Testis (tissue), 3 donors: ENCODE data around the gene KCNAB1. TPM values are rescaled to one million over a fixed set of nuclear protein-coding genes. Genes with fewer than 3 reads are reported as not detected.

Experiments used
- DNase-seq: peaks from one replicate; pipeline ENCODE4 v3.0.0-alpha.2; 2019
- H3K27ac ChIP-seq, 2 donors: fragments of 200-600 bp; sonication (generic); one replicate each; pipeline ENCODE4 v1.5.1; 2019
- H3K27me3 ChIP-seq: fragments of 200-600 bp; sonication (generic); one replicate; pipeline ENCODE4 v1.5.1; 2019
- H3K36me3 ChIP-seq: fragments of 200-600 bp; sonication (generic); one replicate; pipeline ENCODE4 v1.5.1; 2017; ENCODE audit warnings: low read depth; ENCODE audit errors: missing control alignments
- H3K4me1 ChIP-seq: fragments of 200-600 bp; sonication (generic); one replicate; pipeline ENCODE4 v1.5.1; 2019
- H3K4me3 ChIP-seq, 2 donors: fragments of 200-600 bp; sonication (generic); one replicate each; pipeline ENCODE4 v1.5.1; 2017 to 2019
- H3K9me3 ChIP-seq: fragments of 200-600 bp; sonication (generic); one replicate; pipeline ENCODE4 v1.5.1; 2017
- POLR2A ChIP-seq: fragments of 450-650 bp; IDR thresholded peaks from one replicate; pipeline ENCODE4 v1.6.1; 2017; ENCODE audit warnings: antibody characterized with exemption, mild to moderate bottlenecking, moderate library complexity
- WGBS, 2 donors: methylation state at CpG; one replicate each; pipeline ENCODE4 v1.1.5; 2018; 5-methylcytosine and 5-hydroxymethylcytosine counted together
- intact Hi-C: fragments of 100-400 bp; cut with DNase I; formaldehyde crosslinking; loops from one replicate; pipeline ENCODE4 v1.15.1; 2023; ENCODE audit warnings: low total_unique reads
- polyA plus RNA-seq: library from polyadenylated mRNA; stranded (reverse); fragments of 350-450 nt; fragmentation: Illumina TruSeq; extraction: RNeasy Lipid Tissue Mini Kit (QIAGEN cat#74804); gene quantifications from one replicate; pipeline ENCODE4 v1.2.3, GENCODE V29; 2014; ENCODE audit warnings: low read depth, low replicate concordance; ENCODE audit not compliant: insufficient read depth
- total RNA-seq, 2 donors: library from RNA; depleted of rRNA; stranded (reverse); fragments of >200 nt; gene quantifications; one replicate each; pipeline ENCODE4 v1.2.3, GENCODE V29; 2016
- TF ChIP-seq, protein P1 (sequence below), 3 experiments: fragments of 450-650 bp in 2 of 3; fragments of 200-600 bp in 1 of 3; sonication (generic) in 1 of 3; IDR thresholded peaks; one replicate each; pipeline ENCODE4 v1.5.1; 2016 to 2019; ENCODE audit warnings: antibody characterized with exemption in 3 of 3, mild to moderate bottlenecking in 2 of 3, moderate library complexity in 1 of 3

KCNAB1 gene
- total and polyA plus RNA-seq, 3 donors from 2014 or later, result 3.8 to 8.9 (median 5.7) TPM

DNA sequence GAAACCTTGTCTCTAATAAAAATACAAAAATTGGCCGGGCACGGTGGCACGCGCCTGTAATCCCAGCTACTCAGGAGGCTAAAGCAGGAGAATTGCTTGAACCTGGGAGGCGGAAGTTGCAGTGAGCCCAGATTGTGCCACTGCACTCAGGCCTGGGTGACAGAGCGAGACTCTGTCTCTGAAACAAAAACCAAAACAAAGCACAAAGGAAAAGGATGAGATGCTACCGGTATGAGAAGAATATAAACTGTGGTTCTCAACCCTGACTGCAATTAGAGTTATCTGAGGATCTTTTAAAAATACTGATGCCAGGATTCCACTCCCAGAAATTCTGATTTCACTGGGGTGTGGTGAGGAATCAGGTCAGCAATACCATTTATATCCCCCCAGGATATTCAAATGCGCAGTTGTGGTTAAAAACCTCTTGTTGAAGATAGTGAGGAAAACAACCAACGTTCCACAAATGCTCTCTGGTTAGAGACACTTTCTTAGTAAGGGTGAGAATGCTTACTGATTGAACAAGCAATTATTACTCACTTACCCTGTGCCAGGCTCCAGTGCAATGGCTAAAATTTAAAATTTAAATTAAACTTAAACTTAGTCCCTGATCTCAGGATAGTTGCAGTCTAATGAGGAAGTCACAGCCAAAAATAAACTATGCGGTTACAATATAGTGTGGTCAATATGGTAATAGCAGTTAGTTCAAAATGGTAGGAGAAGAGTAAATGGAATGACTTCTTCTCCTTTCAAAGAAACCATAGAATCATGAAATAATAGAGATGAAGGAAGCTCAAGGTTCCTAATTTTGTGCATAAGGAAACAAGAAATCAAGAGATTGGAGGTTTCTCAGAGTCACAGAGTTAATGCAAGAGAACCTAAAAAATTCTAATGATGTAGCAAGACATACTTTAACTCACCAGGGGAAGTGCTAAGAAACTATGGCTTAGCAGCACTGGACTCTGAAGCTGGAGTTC, 325.0 kb downstream of the KCNAB1 start:
- DNase-seq, result no peak
- no peaks in the 10 kb centered on the region for H3K27me3 ChIP-seq
- H3K27ac ChIP-seq, result no peak overlapping the region
- no peaks in the 10 kb centered on the region for H3K9me3 ChIP-seq
- WGBS, 2 donors, result 92 to 96% methylated on average over 10 of the region's 10 CpGs
- intact Hi-C loops, result no loop called here
- H3K4me1 ChIP-seq, result no peaks in the 10 kb centered on the region
- no peak for TF ChIP-seq POLR2A
- TF ChIP-seq, protein P1, sequence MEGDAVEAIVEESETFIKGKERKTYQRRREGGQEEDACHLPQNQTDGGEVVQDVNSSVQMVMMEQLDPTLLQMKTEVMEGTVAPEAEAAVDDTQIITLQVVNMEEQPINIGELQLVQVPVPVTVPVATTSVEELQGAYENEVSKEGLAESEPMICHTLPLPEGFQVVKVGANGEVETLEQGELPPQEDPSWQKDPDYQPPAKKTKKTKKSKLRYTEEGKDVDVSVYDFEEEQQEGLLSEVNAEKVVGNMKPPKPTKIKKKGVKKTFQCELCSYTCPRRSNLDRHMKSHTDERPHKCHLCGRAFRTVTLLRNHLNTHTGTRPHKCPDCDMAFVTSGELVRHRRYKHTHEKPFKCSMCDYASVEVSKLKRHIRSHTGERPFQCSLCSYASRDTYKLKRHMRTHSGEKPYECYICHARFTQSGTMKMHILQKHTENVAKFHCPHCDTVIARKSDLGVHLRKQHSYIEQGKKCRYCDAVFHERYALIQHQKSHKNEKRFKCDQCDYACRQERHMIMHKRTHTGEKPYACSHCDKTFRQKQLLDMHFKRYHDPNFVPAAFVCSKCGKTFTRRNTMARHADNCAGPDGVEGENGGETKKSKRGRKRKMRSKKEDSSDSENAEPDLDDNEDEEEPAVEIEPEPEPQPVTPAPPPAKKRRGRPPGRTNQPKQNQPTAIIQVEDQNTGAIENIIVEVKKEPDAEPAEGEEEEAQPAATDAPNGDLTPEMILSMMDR (IDR thresholded peaks at IDR 0.05), result no peak
- no peak overlapping the region for H3K4me3 ChIP-seq
- no peaks in the 10 kb centered on the region for H3K36me3 ChIP-seq

DNA sequence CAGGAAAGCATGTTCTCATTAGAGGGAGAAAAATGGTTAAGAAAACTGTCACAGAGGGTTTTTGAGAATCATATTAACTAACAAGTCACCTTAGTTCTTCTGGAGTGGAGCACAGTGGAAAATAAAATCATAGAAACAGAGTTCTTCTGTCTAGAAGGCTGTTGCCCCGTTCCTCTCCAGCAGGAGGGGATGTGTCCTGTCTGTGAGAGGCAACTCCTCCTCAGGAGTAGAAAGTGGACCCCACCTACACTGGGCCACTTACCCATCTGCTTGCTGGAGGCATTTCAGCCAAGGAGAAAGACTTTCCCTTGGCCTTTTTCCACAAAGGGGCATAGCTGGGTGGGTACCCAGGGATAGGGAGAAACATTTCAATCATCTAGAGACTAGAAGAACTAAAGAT, 327.9 kb downstream of the KCNAB1 start:
- Histone ChIP-seq H3K27ac (no peak overlapping the region), H3K4me1 (no peaks in the 10 kb centered on the region), H3K36me3 (no peaks in the 10 kb centered on the region), H3K27me3 (no peaks in the 10 kb centered on the region), H3K9me3 (no peaks in the 10 kb centered on the region), H3K4me3 (no peak overlapping the region)
- DNase-seq, result peak; percentile 23
- intact Hi-C loops, result no loop called here
- 67 to 84% methylated on average over 1 of the region's 1 CpG for WGBS, 2 donors
- TF ChIP-seq, protein P1 (IDR thresholded peaks at IDR 0.05), result peak in 2 of 3 experiments; percentile 28 to 30
- TF ChIP-seq POLR2A, result no peak

DNA sequence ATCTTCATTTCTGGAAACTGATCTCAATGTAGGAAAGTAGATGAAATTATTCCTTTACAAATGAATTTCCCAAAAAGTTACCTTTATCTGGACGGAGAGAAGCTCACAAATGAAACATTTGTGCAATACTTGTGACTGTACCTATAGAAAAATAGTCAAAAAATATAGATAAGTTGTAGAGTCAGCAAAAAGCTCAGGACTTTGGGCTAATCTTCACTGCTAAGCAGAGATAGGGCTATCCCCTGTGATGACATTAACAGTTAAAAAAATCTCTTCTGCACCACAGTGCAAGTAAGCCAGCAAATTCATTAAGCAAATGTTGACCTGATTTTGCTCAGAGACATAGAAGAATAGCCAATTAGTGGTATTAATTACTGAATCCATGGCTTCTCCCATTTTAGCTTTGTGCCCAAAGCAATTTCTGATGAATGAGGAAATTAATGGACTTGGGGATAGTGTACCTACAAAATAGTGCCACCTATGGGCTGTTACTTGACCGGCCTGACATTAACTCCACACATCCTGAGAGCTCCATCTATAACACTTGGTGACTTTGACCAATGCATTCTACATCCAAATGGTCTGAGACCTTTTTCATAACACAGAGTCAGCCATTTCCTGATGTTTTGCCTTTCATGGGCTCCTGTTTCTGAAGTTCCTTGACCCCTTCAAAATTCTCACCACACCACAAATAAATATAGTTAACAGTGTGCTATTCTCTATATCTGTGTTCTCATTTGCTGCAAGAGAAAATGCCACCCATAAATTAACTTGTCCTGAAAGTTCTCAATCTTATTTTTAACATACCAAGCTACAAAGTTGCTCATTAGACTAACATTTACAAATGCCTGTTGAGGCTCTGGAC, 329.6 kb downstream of the KCNAB1 start:
- no peaks in the 10 kb centered on the region for H3K9me3 ChIP-seq
- no peak for TF ChIP-seq POLR2A
- TF ChIP-seq, protein P1 (IDR thresholded peaks at IDR 0.05), result peak in 2 of 3 experiments; percentile 41 to 46
- no peak overlapping the region for H3K4me3 ChIP-seq
- no peaks in the 10 kb centered on the region for H3K36me3 ChIP-seq
- intact Hi-C loops, result no loop called here
- 59 to 62% methylated on average over 2 of the region's 2 CpGs for WGBS, 2 donors
- H3K27ac ChIP-seq, result no peak overlapping the region
- peak; percentile 54 for DNase-seq
- H3K4me1 ChIP-seq, result no peaks in the 10 kb centered on the region
- no peaks in the 10 kb centered on the region for H3K27me3 ChIP-seq

DNA sequence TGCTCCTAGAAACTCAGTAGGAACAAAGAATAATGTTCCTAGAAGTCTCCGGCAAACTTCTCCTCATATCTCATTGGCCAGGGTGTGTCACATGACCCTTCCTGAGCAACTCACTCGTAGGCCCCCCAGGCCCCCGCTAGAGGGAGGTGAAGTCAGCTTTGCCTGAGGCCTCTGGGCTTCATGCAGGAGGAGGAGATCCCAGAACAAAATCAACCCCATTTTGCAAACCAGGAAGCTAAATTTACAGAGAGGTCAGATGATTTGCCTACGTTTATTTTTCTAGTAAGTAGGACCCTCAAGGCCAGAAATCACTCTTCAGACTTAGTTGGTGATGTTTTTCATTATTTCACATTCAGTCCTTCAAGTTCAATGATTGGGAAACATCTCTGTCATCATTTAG, 335.5 kb downstream of the KCNAB1 start:
- H3K9me3 ChIP-seq, result no peaks in the 10 kb centered on the region
- no peaks in the 10 kb centered on the region for H3K27me3 ChIP-seq
- intact Hi-C loops, result no loop called here
- no peaks in the 10 kb centered on the region for H3K36me3 ChIP-seq
- no peak overlapping the region for H3K27ac ChIP-seq
- no peaks in the 10 kb centered on the region for H3K4me1 ChIP-seq
- H3K4me3 ChIP-seq, result peak overlapping the region in 1 of 2 donors; percentile 27
- TF ChIP-seq POLR2A, result no peak
- TF ChIP-seq, protein P1 (IDR thresholded peaks at IDR 0.05), result no peak
- peak; percentile 72 for DNase-seq
- 55% methylated on average over 4 of the region's 4 CpGs for WGBS, 2 donors
